GM12874 (cell line): ENCODE results near the gene MCC.

ENCODE experiments used
- TF ChIP-seq, protein P1 (sequence below): IDR thresholded peaks from 2 replicates; pipeline ENCODE4 v1.5.1; 2011; ENCODE audit warnings: low read depth, mild to moderate bottlenecking, control low read depth, low read length, moderate library complexity; ENCODE audit not compliant: insufficient read depth

MCC gene

GRCh38 chr5:113060408-113061025 is 427.7 kb downstream of the MCC start:
- TF ChIP-seq, protein P1, sequence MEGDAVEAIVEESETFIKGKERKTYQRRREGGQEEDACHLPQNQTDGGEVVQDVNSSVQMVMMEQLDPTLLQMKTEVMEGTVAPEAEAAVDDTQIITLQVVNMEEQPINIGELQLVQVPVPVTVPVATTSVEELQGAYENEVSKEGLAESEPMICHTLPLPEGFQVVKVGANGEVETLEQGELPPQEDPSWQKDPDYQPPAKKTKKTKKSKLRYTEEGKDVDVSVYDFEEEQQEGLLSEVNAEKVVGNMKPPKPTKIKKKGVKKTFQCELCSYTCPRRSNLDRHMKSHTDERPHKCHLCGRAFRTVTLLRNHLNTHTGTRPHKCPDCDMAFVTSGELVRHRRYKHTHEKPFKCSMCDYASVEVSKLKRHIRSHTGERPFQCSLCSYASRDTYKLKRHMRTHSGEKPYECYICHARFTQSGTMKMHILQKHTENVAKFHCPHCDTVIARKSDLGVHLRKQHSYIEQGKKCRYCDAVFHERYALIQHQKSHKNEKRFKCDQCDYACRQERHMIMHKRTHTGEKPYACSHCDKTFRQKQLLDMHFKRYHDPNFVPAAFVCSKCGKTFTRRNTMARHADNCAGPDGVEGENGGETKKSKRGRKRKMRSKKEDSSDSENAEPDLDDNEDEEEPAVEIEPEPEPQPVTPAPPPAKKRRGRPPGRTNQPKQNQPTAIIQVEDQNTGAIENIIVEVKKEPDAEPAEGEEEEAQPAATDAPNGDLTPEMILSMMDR: no peak

DNA sequence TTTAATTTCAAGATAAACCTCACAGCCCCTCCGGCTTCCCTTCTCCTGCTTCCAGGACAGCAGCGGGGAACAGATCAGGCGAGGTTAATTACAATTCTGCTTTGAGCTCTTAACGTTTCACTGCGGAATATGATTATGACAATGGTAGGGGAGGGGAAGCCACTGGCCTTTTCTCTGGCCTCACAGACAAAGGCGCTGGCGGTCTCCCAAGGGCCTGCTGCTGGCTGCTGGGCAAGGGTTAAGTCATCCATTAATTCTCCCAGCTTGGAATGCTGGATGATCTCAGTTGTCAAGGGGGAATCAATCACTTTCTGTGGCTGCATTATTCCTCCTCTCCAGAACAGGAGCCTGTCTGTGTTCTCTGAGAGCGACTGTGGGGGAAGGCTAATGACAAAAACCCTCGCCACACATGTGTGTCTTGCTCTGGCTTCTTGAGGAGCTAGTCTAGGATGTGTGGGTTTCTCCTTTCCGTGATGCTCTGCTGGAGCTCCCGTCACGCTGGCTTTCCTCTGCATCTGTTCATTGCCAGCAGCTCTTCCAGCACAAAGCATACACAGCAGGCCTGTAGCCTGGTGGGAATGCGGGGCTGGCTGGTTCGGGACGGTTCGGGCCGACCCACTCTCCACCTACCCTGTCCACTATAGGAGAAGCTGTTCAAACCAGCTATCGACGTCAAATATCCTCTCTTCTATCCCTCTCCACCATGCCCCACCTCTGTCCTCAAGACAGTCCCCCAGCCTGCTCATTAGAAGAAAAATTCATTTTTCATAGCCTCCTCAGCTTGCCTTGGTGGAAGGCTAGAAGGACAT is 428.8 kb downstream of the MCC start:
- TF ChIP-seq, protein P1: no peak

- TF ChIP-seq, protein P1: no peak
Measured at GRCh38 chr5:113058706-113059226, 429.5 kb downstream of the MCC start.

DNA sequence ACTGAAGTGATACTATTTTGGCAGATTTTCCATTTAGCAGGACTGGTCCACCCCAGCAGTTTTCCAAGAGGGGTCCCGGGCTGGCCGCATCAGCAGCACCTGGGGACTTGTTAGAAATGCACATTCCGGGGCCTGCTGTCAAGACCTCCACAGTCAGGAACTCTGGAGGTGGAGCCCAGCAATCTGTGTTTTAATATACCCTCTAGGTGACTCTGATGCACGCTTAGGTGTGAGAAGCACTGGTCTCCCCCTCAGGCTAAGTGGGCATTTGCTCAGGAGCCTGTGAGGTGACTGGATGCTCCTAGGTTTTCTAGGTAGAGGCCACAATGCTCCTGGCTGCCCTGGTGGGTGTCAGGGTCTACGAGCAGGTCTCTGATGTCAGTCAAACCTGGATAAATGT is 430.0 kb downstream of the MCC start:
- TF ChIP-seq, protein P1: no peak

DNA sequence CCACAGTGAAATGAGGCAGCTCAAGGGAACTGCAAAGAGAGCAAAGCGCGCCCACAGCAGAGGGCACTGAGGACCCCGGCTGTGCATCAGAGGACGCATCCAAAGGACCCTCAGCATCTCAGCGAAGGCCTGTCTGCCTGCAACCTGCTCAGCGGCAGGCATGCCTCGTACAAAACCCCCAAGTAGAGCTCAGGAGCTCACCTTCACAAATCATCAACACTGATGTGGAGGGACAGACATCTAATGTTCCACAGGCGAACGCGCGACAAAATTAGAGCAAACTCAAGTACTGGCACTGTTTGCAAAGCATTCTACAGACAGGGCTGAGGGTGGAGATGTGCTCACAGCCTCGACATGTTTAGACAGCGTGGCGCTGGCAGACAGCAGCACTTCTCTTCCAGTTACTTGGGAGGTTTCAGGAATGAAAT is 430.7 kb downstream of the MCC start:
- TF ChIP-seq, protein P1: no peak

DNA sequence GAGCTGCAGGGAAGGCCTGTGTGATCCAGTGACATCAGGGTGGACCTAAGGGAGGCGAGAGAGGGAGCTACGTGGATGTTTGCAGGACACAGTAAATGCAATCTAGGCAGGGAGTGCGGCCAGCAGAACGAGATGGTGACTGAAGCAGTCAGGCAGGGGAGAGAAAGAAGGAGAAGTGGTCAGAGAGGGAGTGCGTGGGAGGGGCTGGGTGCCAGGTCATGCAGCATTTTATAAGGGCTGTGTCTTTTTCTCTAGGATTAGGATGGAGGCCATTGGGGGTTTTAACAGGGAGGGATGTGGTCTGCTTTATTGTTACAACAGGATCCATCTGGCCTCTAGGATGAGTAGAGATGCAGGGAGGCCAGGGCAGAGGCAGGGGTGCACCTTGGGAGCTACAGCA is 431.3 kb downstream of the MCC start:
- TF ChIP-seq, protein P1: no peak

- TF ChIP-seq, protein P1: no peak
Measured at GRCh38 chr5:113054899-113055298, 433.4 kb downstream of the MCC start.
